DMS53 (cell line): ENCODE results near the gene NXF1.
"Not testable (repeated sequence)": the region's sequence is repeated elsewhere in the genome, so short reads cannot be mapped to it uniquely, and the experiment has no call there.

Experiments
- DNase-seq: peaks from one replicate; lab custom pipeline; 2025; lab: John Stamatoyannopoulos, UW

Gene NXF1

GRCh38 chr11:62805076-62805892 lies at the start of gene NXF1:
Gene NXF1, minus strand, starts transcription at chr11:62805440. Its CDS starts 84 bp downstream, at chr11:62805356.
- peak; percentile 98 for DNase-seq

GRCh38 chr11:62854013-62854824 lies 49.0 kb upstream of the NXF1 start:
- DNase-seq, result no peak

- DNase-seq, result no peak
These were observed 48.2 kb upstream of the NXF1 start for GRCh38 chr11:62853279-62853965.

- no peak for DNase-seq
These were observed 47.4 kb upstream of the NXF1 start for GRCh38 chr11:62852523-62853188.

GRCh38 chr11:62851807-62852522 lies 46.7 kb upstream of the NXF1 start:
- peak; percentile 93 for DNase-seq

GRCh38 chr11:62850911-62851806 lies 45.9 kb upstream of the NXF1 start:
- DNase-seq, result peak; percentile 46

GRCh38 chr11:62847767-62848314 lies 42.6 kb upstream of the NXF1 start:
- DNase-seq, result no peak

- DNase-seq, result no peak
These were observed 40.9 kb upstream of the NXF1 start for GRCh38 chr11:62846177-62846576.

- DNase-seq, result no peak
These were observed 38.9 kb upstream of the NXF1 start for GRCh38 chr11:62844154-62844553.

GRCh38 chr11:62843466-62843865 lies 38.2 kb upstream of the NXF1 start:
- no peak for DNase-seq

- not testable (repeated sequence) for DNase-seq
These were observed 37.7 kb upstream of the NXF1 start for GRCh38 chr11:62842891-62843290.

GRCh38 chr11:62842171-62842741 lies 37.0 kb upstream of the NXF1 start:
- DNase-seq, result peak; percentile 71

GRCh38 chr11:62841361-62842170 lies 36.3 kb upstream of the NXF1 start:
- DNase-seq, result peak; percentile 98

- peak; percentile 86 for DNase-seq
These were observed 35.6 kb upstream of the NXF1 start for GRCh38 chr11:62840721-62841360.

- DNase-seq, result peak; percentile 96
These were observed 34.1 kb upstream of the NXF1 start, which contains the start of gene WDR74 for GRCh38 chr11:62839050-62839945. Gene WDR74, minus strand, starts transcription at chr11:62839590. Its CDS starts 20 bp downstream, at chr11:62839570.

- no peak for DNase-seq
These were observed 30.1 kb upstream of the NXF1 start for GRCh38 chr11:62835336-62835735.
